Epidermal melanocyte (primary cell): ENCODE measurements around the gene MAGOH.
A peak's percentile ranks its signal among the peaks of the same experiment; 100 is the strongest.
"Not testable (repeated sequence)": the region's sequence is repeated elsewhere in the genome, so short reads cannot be mapped to it uniquely, and the experiment has no call there.

ENCODE experiments used
- DNase-seq: peaks from one replicate; pipeline ENCODE4 v3.0.0; 2011; ENCODE audit warnings: low spot score; ENCODE audit not compliant: insufficient read length

MAGOH gene

GRCh38 chr1:53220962-53221286 lies 17.4 kb downstream of the MAGOH start:
- no peak for DNase-seq

GRCh38 chr1:53220171-53220961 lies 18.0 kb downstream of the MAGOH start, which contains the start of gene CZIB:
TSS of gene CZIB (minus strand) at chr1:53220634. CDS start at chr1:53220575, 59 bp downstream.
- peak; percentile 72 for DNase-seq

GRCh38 chr1:53219711-53220110 lies 18.6 kb downstream of the MAGOH start:
- DNase-seq = no peak

GRCh38 chr1:53218201-53218600 lies 20.1 kb downstream of the MAGOH start:
- no peak for DNase-seq

GRCh38 chr1:53214376-53214940 lies 23.9 kb downstream of the MAGOH start:
- no peak for DNase-seq

GRCh38 chr1:53210954-53211353 lies 27.4 kb downstream of the MAGOH start:
- no peak for DNase-seq

- no peak for DNase-seq
Measured at GRCh38 chr1:53210352-53210751, 28.0 kb downstream of the MAGOH start.

GRCh38 chr1:53207726-53208125 lies 30.6 kb downstream of the MAGOH start:
- DNase-seq = no peak

- DNase-seq = no peak
Measured at GRCh38 chr1:53206735-53207379, 31.5 kb downstream of the MAGOH start.

GRCh38 chr1:53206083-53206685 lies 32.1 kb downstream of the MAGOH start:
- not testable (repeated sequence) for DNase-seq

GRCh38 chr1:53205496-53205895 lies 32.8 kb downstream of the MAGOH start:
- DNase-seq = not testable (repeated sequence)

GRCh38 chr1:53203466-53203865 lies 34.9 kb downstream of the MAGOH start:
- no peak for DNase-seq

GRCh38 chr1:53198241-53198651 lies 40.1 kb downstream of the MAGOH start:
- no peak for DNase-seq

GRCh38 chr1:53197291-53198200 lies 40.8 kb downstream of the MAGOH start:
- DNase-seq = no peak

GRCh38 chr1:53196485-53197290 lies 41.6 kb downstream of the MAGOH start, which contains the start of gene CPT2:
TSS of gene CPT2 (plus strand) at chr1:53196824. CDS start at chr1:53196944, 120 bp downstream.
- DNase-seq = peak; percentile 94

- DNase-seq = no peak
Measured at GRCh38 chr1:53196017-53196484, 42.3 kb downstream of the MAGOH start.

- no peak for DNase-seq
Measured at GRCh38 chr1:53195246-53196016, 42.9 kb downstream of the MAGOH start.

- DNase-seq = no peak
Measured at GRCh38 chr1:53190210-53190611, 48.1 kb downstream of the MAGOH start.

GRCh38 chr1:53189061-53189460 lies 49.3 kb downstream of the MAGOH start:
- DNase-seq = no peak
